Measurements from ENCODE around the gene CIRBP. TPM values are rescaled to one million over a fixed set of nuclear protein-coding genes. Genes with fewer than 3 reads are reported as not detected.

Gene CIRBP
- polyA plus RNA-seq, 1 of the 3 experiments (the other 2 are of a cell fraction) = 762 TPM

- TF ChIP-seq CTCF (IDR thresholded peaks at IDR 0.05) = peak; percentile 64
Observed at GRCh38 chr19:1315470-1316166, 46.5 kb downstream of the CIRBP start (continued).

GRCh38 chr19:1316466-1316865 is 47.3 kb downstream of the CIRBP start:
- Histone ChIP-seq H3K9me2 (no peaks in the 10 kb centered on the region), H3K4me2 (no peak overlapping the region), H3K27ac (ENCODE audit: low read depth in 2 of 2, low read length in 1 of 2) (no peak overlapping the region), H4K20me1 (ENCODE audit: insufficient read depth) (no peaks in the 10 kb centered on the region), H3K79me2 (ENCODE audit: insufficient read depth) (no peaks in the 10 kb centered on the region), H3F3A (replicated peaks; ENCODE audit: insufficient read depth) (no peaks in the 10 kb centered on the region), H3K4me1 (ENCODE audit: control insufficient read depth in 1 of 2, insufficient read depth in 2 of 2, low read depth in 1 of 2, low read length in 1 of 2) (peaks cover 6 to 7% of the 10 kb centered on the region in 2 experiments; a peak in 2 of 4 replicates), H3K4me3 (ENCODE audit: low read depth in 2 of 2, low read length in 1 of 2) (no peak overlapping the region), H3K27me3 (ENCODE audit: insufficient read depth) (no peaks in the 10 kb centered on the region), H3K9ac (no peak overlapping the region), H2AFZ (ENCODE audit: low read depth) (no peak overlapping the region), H3K9me3 (no peaks in the 10 kb centered on the region), H3K36me3 (replicated peaks in 1 of 2; ENCODE audit: control insufficient read depth in 1 of 2, insufficient read depth in 2 of 2, low read length in 1 of 2) (no peaks in the 10 kb centered on the region)
- DNase-seq = no peak
- 84% methylated on average over 9 of the region's 13 CpGs for WGBS (ENCODE audit: low lambda C conversion rate)
- POLR2A ChIA-PET = no interaction called here
- TF ChIP-seq GATA2 (CRISPR knock-in tag; IDR thresholded peaks at IDR 0.05) (no peak), NRF1 (IDR thresholded peaks at IDR 0.05; ENCODE audit: low read depth, low read length) (no peak), USF1 (IDR thresholded peaks at IDR 0.05; ENCODE audit: borderline replicate concordance, low read depth) (no peak), POLR2AphosphoS5 (IDR thresholded peaks at IDR 0.05; ENCODE audit: low read depth, low read length) (no peak), SMC3 (IDR thresholded peaks at IDR 0.05; ENCODE audit: low read depth, low read length) (no peak), REST (IDR thresholded peaks at IDR 0.05; ENCODE audit: low read depth, low read length) (no peak), SIN3A (IDR thresholded peaks at IDR 0.05; ENCODE audit: borderline replicate concordance, low read depth, low read length) (no peak), MXI1 (IDR thresholded peaks at IDR 0.05; ENCODE audit: low read depth, low read length) (no peak), RAD21 (IDR thresholded peaks at IDR 0.05; ENCODE audit: low read length) (no peak)
- CTCF ChIA-PET = interaction anchor here (0.7 to 4.2 kb wide), 18 partner anchors 14 to 121 kb away, joined by 3 to 81 read pairs (median 8); partner anchors contain the start of genes EFNA2 and NDUFS7
